GM21423 (cell line): ENCODE data around the gene DYNLT2B.
"Not testable (repeated sequence)": the region's sequence is repeated elsewhere in the genome, so short reads cannot be mapped to it uniquely, and the experiment has no call there.

Experiments used
- ATAC-seq: cut with Tn5 transposase; IDR thresholded peaks from one replicate; pipeline ENCODE4 v1.9.1; 2021; ENCODE audit warnings: mild to moderate bottlenecking, moderate library complexity; ENCODE audit not compliant: unreplicated experiment

DYNLT2B gene

GRCh38 chr3:196317687-196318467 lies at the start of gene DYNLT2B:
TSS of gene DYNLT2B (minus strand) at chr3:196318240. CDS start at chr3:196318152, 88 bp downstream.
- peak; percentile 86 for ATAC-seq

GRCh38 chr3:196365736-196366135 lies 47.7 kb upstream of the DYNLT2B start:
- no peak for ATAC-seq

GRCh38 chr3:196360586-196360985 lies 42.5 kb upstream of the DYNLT2B start:
- ATAC-seq, result no peak

GRCh38 chr3:196358540-196358939 lies 40.5 kb upstream of the DYNLT2B start:
- not testable (repeated sequence) for ATAC-seq

GRCh38 chr3:196357905-196358304 lies 39.9 kb upstream of the DYNLT2B start:
- ATAC-seq, result no peak

- ATAC-seq, result no peak
These were observed 38.5 kb upstream of the DYNLT2B start for GRCh38 chr3:196356556-196356955.

GRCh38 chr3:196355668-196356067 lies 37.6 kb upstream of the DYNLT2B start:
- no peak for ATAC-seq

GRCh38 chr3:196354132-196354531 lies 36.1 kb upstream of the DYNLT2B start:
- no peak for ATAC-seq

GRCh38 chr3:196351541-196351940 lies 33.5 kb upstream of the DYNLT2B start:
- ATAC-seq, result no peak

- no peak for ATAC-seq
These were observed 32.0 kb upstream of the DYNLT2B start for GRCh38 chr3:196350067-196350466.

- ATAC-seq, result no peak
These were observed 30.7 kb upstream of the DYNLT2B start for GRCh38 chr3:196348698-196349097.

- ATAC-seq, result no peak
These were observed 26.6 kb upstream of the DYNLT2B start for GRCh38 chr3:196344663-196345062.

GRCh38 chr3:196343917-196344316 lies 25.9 kb upstream of the DYNLT2B start:
- ATAC-seq, result not testable (repeated sequence)

- ATAC-seq, result no peak
These were observed 23.1 kb upstream of the DYNLT2B start for GRCh38 chr3:196341137-196341536.

GRCh38 chr3:196340466-196340865 lies 22.4 kb upstream of the DYNLT2B start:
- no peak for ATAC-seq

- ATAC-seq, result no peak
These were observed 21.6 kb upstream of the DYNLT2B start for GRCh38 chr3:196339493-196340254.

- ATAC-seq, result no peak
These were observed 21.0 kb upstream of the DYNLT2B start for GRCh38 chr3:196339044-196339443.

- ATAC-seq, result no peak
These were observed 18.5 kb upstream of the DYNLT2B start for GRCh38 chr3:196336319-196337145.

- ATAC-seq, result no peak
These were observed 17.5 kb upstream of the DYNLT2B start for GRCh38 chr3:196335503-196335948.

- ATAC-seq, result no peak
These were observed 16.9 kb upstream of the DYNLT2B start for GRCh38 chr3:196334982-196335381.

GRCh38 chr3:196332168-196332567 lies 14.1 kb upstream of the DYNLT2B start:
- no peak for ATAC-seq
